GM12872 (cell line): ENCODE results near the gene OR5M3.

Experiments
- TF ChIP-seq, protein P1 (sequence below): IDR thresholded peaks from 3 replicates; pipeline ENCODE4 v1.5.1; 2011; ENCODE audit warnings: low read depth, mild to moderate bottlenecking, low read length, moderate library complexity; ENCODE audit not compliant: insufficient read depth

OR5M3 gene

DNA sequence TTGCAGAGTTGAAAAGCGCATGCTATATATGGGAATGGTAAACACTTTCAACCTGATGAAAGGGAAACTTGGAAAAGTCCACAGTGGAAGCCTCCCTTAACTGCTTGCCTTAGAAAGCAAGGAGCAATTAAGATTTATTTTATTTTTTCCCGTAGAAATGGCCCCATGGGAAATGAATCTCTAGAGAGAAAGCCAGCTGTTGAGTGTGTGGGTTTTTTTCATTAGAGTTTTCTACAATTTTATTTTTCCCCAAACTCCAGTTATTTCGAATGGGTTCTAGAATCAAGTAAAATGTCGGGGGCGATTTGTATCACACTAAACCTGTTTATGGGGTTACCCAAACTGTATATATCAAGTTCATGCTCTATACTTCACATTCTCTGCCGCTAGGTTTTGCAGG, at the start of gene OR5M3:
OR5M3 (minus strand) TSS at position 101 of the 400 bp plus-strand sequence. CDS start 2,855 bp downstream, outside the sequence.
- TF ChIP-seq, protein P1, sequence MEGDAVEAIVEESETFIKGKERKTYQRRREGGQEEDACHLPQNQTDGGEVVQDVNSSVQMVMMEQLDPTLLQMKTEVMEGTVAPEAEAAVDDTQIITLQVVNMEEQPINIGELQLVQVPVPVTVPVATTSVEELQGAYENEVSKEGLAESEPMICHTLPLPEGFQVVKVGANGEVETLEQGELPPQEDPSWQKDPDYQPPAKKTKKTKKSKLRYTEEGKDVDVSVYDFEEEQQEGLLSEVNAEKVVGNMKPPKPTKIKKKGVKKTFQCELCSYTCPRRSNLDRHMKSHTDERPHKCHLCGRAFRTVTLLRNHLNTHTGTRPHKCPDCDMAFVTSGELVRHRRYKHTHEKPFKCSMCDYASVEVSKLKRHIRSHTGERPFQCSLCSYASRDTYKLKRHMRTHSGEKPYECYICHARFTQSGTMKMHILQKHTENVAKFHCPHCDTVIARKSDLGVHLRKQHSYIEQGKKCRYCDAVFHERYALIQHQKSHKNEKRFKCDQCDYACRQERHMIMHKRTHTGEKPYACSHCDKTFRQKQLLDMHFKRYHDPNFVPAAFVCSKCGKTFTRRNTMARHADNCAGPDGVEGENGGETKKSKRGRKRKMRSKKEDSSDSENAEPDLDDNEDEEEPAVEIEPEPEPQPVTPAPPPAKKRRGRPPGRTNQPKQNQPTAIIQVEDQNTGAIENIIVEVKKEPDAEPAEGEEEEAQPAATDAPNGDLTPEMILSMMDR, result no peak

DNA sequence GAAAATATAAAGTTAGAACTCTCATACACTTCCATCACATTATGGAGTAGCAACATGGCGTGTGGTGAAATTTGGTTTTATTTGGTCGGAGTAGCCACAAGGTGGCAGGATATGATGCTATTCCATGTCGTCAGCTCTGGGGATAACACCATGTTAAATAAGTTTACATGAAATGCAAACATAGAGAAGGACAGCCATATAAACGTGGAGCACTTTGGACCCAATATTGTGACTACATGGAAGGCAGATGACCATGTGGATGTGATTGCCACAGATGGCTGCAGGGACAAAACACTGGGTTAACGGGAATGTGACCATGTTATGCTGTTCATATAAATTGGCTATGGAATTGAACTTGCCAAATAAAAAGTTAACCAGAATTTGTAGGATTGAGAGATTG, 48.9 kb upstream of the OR5M3 start:
- TF ChIP-seq, protein P1, result no peak

DNA sequence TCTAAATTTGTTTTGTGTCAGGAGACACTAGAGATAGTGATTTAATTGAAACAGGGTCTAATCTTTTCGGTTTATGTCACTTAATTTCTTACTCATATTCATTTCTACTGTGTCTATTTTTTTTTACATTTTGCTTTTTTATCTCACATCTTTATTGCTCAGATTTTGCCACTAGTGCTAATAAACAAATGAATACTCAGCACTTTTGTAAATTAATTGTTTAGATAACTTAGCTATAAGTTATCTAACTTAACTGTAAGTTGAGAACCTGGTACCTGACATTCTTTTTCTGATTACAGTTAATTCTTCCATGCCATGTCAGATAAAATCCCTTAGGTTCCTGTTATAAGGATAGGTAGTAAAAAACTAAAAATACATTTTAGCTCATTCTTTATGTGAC, 40.1 kb upstream of the OR5M3 start:
- TF ChIP-seq, protein P1, result no peak

DNA sequence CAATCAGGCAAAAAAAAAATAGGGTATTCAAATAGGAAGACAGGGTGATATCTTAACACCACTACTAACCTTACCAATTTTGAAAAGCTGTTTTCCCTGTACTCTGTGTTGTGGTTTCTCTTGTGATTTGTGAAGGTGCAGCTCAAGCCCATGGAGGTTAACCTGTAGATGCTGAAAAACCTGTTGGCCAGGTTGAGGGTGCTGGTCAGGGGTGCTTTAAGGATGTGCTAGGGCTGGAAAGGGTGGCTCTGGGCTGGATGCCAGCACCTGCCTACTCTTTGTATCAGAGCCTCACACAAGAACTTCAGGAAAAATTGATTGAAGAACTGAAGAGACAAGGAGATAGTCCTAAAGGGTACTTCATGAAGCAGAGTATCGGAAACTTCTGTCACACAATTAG, 36.3 kb upstream of the OR5M3 start:
- TF ChIP-seq, protein P1, result no peak

DNA sequence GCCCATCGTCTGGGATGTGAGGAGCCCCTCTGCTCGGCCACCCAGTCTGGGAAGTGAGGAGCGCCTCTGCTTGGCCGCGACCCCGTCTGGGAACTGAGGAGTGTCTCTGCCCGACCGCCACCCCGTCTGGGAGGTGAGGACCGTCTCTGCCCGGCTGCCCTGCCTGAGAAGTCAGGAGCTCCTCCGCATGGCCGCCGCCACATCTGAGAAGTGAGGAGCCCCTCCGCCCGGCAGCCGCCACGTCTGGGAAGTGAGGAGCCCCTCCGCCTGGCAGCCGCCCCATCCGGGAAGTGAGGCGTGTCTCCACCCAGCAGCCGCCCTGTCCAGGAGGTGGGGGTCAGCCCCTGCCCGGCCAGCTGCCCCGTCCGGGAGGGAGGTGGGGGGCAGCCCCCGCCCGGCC, 23.9 kb upstream of the OR5M3 start:
- TF ChIP-seq, protein P1, result no peak

DNA sequence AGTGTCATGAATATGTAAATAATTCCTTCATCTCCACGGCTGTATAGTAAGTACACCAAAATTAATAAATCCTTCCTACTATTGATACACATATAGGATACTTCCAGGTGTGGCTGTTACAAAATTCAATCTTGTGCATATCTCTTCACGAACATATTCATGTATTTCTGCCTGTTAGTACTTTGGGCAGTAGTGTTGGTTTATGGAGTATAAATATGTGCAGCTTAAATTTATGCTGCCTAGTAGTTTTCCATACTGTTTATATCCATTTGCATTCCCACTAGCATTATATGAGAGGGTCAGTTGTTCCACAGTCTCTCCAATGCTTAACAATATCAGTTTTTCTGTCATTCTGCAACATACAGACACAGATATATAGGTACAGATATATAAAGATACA, 22.0 kb upstream of the OR5M3 start:
- TF ChIP-seq, protein P1, result no peak

DNA sequence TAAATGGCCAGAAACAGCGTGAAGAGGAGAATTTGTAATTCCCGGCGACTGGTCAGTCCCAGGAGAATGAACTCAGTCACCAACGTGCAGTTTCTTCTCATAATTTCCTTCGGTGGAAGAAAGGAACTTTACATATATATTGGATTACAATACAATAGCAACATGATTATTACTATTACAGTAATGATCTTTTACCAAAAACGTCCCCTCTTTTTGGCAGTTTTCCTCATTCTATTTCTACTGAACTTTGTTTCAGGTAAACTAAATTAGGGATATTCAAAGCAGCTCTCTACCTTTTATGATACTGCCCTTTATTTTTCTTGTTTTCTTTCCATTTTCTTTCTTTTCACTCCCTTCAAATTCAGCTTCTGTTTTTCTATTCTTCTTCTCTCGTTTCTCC, 18.1 kb upstream of the OR5M3 start, which contains the start of gene OR5M8:
OR5M8 (minus strand) TSS at position 101 of the 400 bp plus-strand sequence; CDS start at position 101, 0 bp downstream.
- TF ChIP-seq, protein P1, result no peak
